ENCODE data around the gene MID1. TPM values are rescaled to one million over a fixed set of nuclear protein-coding genes. Genes with fewer than 3 reads are reported as not detected.

MID1 gene
- polyA plus RNA-seq, 3 donors: 0.05 to 0.10 TPM; not detected in 1

DNA sequence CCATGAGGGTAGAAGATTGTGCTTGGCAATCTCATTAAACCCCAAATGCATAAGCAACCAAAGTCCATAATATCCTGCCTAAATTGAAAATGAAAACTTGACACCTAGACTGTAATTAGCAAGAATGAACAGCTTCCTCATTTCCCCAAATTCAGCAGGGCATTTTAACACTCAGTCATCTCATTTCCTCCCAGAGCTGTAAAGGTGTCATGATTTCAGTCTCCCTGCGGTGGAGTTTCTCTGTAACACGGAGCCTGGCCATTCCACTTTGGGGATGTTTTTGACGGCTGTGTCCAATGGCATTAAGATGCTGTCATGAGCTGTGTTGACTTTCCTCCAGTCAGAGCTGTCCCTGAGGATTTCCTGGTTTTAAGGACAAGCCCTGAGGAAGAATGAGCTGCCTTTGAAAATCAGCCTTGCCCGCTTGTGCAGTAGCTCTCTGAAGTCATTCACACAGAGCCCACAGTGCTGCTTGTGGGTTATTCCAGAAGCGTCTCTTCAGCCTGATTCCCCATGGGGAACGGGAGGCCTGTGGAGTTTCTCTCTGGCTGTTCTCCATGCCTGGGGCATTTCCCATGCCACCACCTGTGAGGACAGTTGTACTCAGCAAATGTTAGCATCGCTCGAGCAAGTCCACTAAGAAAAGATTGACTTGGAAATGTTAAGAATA lies 187.0 kb downstream of the MID1 start:
- H3K79me2 ChIP-seq (ENCODE audit: insufficient read depth, low read length): no peaks in the 10 kb centered on the region
- H3K27ac Mint-ChIP-seq: no peak overlapping the region
- H3K9me3 Mint-ChIP-seq: peaks cover 0 to 3% (median 2%) of the 10 kb centered on the region in 7 donors
- H3K4me2 ChIP-seq (replicated peaks; ENCODE audit: extremely low read depth, low read length, poor library complexity, severe bottlenecking): no peak overlapping the region
- H3K4me1 ChIP-seq (ENCODE audit: control insufficient read depth in 1 of 2, insufficient read depth in 2 of 2, low read length in 2 of 2): no peaks in the 10 kb centered on the region
- H4K20me1 ChIP-seq (ENCODE audit: insufficient read depth, low read length): no peaks in the 10 kb centered on the region
- no peaks in the 10 kb centered on the region for H3K36me3 Mint-ChIP-seq
- H3K27me3 ChIP-seq (ENCODE audit: control insufficient read depth in 2 of 2, insufficient read depth in 2 of 2, low read length in 2 of 2): no peaks in the 10 kb centered on the region
- 83% methylated on average over 1 of the region's 8 CpGs for WGBS (ENCODE audit: insufficient coverage)
- no peaks in the 10 kb centered on the region for H3K4me1 Mint-ChIP-seq
- H3K4me3 ChIP-seq (replicated peaks in 1 of 3; ENCODE audit: low read depth in 2 of 3, low read length in 3 of 3): no peak overlapping the region
- H3K9me3 ChIP-seq (replicated peaks in 1 of 2; ENCODE audit: control insufficient read depth in 1 of 2, insufficient read depth in 1 of 2, low read length in 2 of 2): no peaks in the 10 kb centered on the region
- TF ChIP-seq, protein P1, sequence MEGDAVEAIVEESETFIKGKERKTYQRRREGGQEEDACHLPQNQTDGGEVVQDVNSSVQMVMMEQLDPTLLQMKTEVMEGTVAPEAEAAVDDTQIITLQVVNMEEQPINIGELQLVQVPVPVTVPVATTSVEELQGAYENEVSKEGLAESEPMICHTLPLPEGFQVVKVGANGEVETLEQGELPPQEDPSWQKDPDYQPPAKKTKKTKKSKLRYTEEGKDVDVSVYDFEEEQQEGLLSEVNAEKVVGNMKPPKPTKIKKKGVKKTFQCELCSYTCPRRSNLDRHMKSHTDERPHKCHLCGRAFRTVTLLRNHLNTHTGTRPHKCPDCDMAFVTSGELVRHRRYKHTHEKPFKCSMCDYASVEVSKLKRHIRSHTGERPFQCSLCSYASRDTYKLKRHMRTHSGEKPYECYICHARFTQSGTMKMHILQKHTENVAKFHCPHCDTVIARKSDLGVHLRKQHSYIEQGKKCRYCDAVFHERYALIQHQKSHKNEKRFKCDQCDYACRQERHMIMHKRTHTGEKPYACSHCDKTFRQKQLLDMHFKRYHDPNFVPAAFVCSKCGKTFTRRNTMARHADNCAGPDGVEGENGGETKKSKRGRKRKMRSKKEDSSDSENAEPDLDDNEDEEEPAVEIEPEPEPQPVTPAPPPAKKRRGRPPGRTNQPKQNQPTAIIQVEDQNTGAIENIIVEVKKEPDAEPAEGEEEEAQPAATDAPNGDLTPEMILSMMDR (IDR thresholded peaks at IDR 0.05): no peak
- intact Hi-C loops (cut with micrococcal nuclease): no loop called here
- no peak overlapping the region for H2AFZ ChIP-seq (ENCODE audit: insufficient read depth, low read depth, low read length, poor library complexity, severe bottlenecking)
- peaks cover 0 to 2% (median 1%) of the 10 kb centered on the region in 3 donors for H3K27me3 Mint-ChIP-seq (ENCODE audit: low read depth in 3 of 3)
- H3K4me3 Mint-ChIP-seq: no peak overlapping the region
- no peak overlapping the region for H3K27ac ChIP-seq (ENCODE audit: low read depth in 1 of 2, low read length in 2 of 2)
- no peak overlapping the region for H3K9ac ChIP-seq (ENCODE audit: insufficient read depth, low read length, poor library complexity, severe bottlenecking)
- no peaks in the 10 kb centered on the region for H3K36me3 ChIP-seq (replicated peaks in 1 of 2; ENCODE audit: control insufficient read depth in 1 of 2, insufficient read depth in 2 of 2, low read length in 2 of 2)
- no peak for DNase-seq

DNA sequence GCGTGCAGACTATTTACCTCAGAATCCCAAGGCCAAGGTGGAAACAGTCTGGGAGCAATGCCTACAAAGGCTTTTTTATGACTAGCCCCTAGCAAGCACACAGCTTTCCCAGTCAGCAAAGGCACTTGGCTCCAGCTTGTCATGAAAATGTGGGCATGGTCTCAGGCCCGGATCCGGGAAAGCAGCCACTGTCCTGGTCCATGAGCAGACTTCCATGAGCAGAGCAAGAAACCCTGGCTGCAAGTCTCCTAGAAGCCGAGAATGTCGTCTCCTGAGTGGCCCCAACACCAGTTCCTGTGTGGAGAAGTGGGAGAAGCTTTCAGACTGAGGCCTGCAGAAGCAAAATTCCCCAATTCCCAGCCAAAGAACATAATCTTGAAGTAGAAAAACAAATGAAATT lies 190.5 kb downstream of the MID1 start:
- WGBS (ENCODE audit: insufficient coverage): no CpG with 5 or more reads among the region's 5 CpGs
- Histone ChIP-seq H2AFZ (ENCODE audit: insufficient read depth, low read depth, low read length, poor library complexity, severe bottlenecking) (no peak overlapping the region), H3K27ac (ENCODE audit: low read depth in 1 of 2, low read length in 2 of 2) (no peak overlapping the region), H3K4me1 (ENCODE audit: control insufficient read depth in 1 of 2, insufficient read depth in 2 of 2, low read length in 2 of 2) (no peaks in the 10 kb centered on the region), H3K36me3 (replicated peaks in 1 of 2; ENCODE audit: control insufficient read depth in 1 of 2, insufficient read depth in 2 of 2, low read length in 2 of 2) (no peaks in the 10 kb centered on the region), H3K4me2 (replicated peaks; ENCODE audit: extremely low read depth, low read length, poor library complexity, severe bottlenecking) (no peak overlapping the region), H3K79me2 (ENCODE audit: insufficient read depth, low read length) (no peaks in the 10 kb centered on the region), H3K4me3 (replicated peaks in 1 of 3; ENCODE audit: low read depth in 2 of 3, low read length in 3 of 3) (no peak overlapping the region), H3K9ac (ENCODE audit: insufficient read depth, low read length, poor library complexity, severe bottlenecking) (no peak overlapping the region), H4K20me1 (ENCODE audit: insufficient read depth, low read length) (no peaks in the 10 kb centered on the region), H3K27me3 (ENCODE audit: control insufficient read depth in 2 of 2, insufficient read depth in 2 of 2, low read length in 2 of 2) (no peaks in the 10 kb centered on the region), H3K9me3 (replicated peaks in 1 of 2; ENCODE audit: control insufficient read depth in 1 of 2, insufficient read depth in 1 of 2, low read length in 2 of 2) (no peaks in the 10 kb centered on the region)
- Mint-ChIP-seq H3K9me3 (peaks cover 0 to 6% (median 1%) of the 10 kb centered on the region in 7 donors), H3K36me3 (no peaks in the 10 kb centered on the region), H3K27ac (no peak overlapping the region), H3K27me3 (ENCODE audit: low read depth in 3 of 3) (peaks cover 0 to 2% (median 1%) of the 10 kb centered on the region in 3 donors), H3K4me1 (no peaks in the 10 kb centered on the region), H3K4me3 (no peak overlapping the region)
- intact Hi-C loops (cut with micrococcal nuclease): no loop called here
- TF ChIP-seq, protein P1 (IDR thresholded peaks at IDR 0.05): no peak
- no peak for DNase-seq
